Fibroblast of peridontal ligament (primary cell): ENCODE results near the gene UBR4.
"Not testable (repeated sequence)": the region's sequence is repeated elsewhere in the genome, so short reads cannot be mapped to it uniquely, and the experiment has no call there.

Source experiments
- DNase-seq: peaks from one replicate; pipeline ENCODE4 v3.0.0-alpha.2; 2010; ENCODE audit errors: extremely low read depth

UBR4 gene

GRCh38 chr1:19191811-19192210 lies 18.3 kb downstream of the UBR4 start:
- DNase-seq: no peak

GRCh38 chr1:19190468-19190867 lies 19.6 kb downstream of the UBR4 start:
- DNase-seq: no peak

GRCh38 chr1:19189270-19189669 lies 20.8 kb downstream of the UBR4 start:
- no peak for DNase-seq

DNA sequence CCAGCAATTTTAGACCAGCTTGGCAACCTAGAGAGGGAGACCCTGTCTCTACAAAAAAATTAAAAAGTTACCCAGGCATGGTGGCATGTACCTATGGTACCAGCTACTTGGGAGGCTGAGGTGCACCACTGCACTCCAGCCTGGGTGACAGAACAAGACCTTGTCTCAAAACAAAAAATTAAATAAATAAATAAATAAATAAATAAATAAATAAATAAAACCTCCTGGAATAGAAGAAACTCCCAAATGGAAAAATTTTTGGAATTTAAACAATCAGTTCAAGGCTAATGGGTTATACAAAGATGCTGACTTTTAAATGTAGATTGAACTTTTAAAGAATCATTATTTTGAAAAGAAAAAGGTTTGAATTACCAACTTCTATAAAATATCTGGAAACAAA lies 22.2 kb downstream of the UBR4 start:
- no peak for DNase-seq

DNA sequence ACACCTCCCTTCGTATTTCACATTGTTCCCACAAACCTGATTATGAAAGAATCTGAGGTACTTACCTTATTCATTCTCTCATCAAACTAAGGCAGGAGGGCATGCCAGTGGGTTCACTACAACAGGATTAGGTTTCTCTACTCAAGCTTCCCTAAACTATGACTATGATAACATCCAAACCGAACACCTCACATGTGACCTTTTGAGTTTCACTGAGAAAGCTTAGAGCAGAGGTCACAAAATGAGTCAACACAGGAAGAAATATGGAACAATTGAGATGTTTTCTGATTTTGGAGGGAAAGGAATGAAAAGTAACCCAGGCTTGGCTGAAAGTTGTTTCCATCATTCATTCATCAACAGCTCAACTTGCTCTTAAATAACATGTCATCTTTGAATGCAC lies 24.1 kb downstream of the UBR4 start:
- no peak for DNase-seq

DNA sequence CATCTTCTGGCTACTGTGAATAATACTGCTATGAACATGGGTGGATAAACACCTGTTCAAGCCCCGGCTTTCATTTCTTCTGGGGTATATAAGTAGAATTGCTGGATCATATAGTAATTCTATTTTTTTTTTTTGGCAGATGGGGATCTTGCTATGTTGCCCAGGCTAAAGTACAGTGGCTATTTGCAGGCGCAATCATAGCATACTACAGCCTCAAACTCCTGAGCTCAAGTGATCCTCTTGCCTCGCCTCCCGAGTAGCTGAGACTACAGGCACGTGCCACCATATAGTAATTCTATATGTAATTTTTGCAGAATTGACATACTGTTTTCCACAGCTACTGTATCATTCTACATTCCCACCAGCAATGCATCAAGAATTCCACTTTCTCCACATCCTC lies 27.8 kb downstream of the UBR4 start:
- DNase-seq: no peak

- not testable (repeated sequence) for DNase-seq
Measured at GRCh38 chr1:19180265-19180657, 29.8 kb downstream of the UBR4 start.

GRCh38 chr1:19179597-19180264 lies 30.3 kb downstream of the UBR4 start:
- peak; percentile 51 for DNase-seq

- no peak for DNase-seq
Measured at GRCh38 chr1:19178734-19179398, 31.2 kb downstream of the UBR4 start.

DNA sequence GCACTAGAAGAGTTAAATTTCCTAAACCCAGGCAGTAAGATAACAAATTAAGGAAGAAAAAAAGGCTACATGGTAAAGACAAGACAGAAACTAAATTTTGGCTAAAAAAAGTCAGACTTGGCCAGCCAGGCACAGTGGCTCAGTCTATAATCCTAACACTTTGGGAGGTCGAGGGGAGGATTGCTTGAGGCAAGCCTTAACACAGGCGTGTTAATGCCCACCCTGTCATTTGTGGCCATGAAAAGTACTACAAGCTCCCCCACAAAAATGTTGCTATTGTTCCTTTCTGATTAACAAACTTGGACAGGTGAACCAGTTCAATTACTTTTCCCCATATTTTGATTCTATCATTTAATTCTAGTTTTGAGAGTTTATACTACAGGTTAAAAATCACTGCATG lies 32.3 kb downstream of the UBR4 start:
- no peak for DNase-seq

GRCh38 chr1:19169642-19170041 lies 40.4 kb downstream of the UBR4 start:
- peak; percentile 60 for DNase-seq

- DNase-seq: no peak
Measured at GRCh38 chr1:19167140-19167539, 42.9 kb downstream of the UBR4 start.

- no peak for DNase-seq
Measured at GRCh38 chr1:19166066-19166465, 44.0 kb downstream of the UBR4 start.

GRCh38 chr1:19165501-19165900 lies 44.6 kb downstream of the UBR4 start:
- DNase-seq: no peak

GRCh38 chr1:19164274-19165015 lies 45.6 kb downstream of the UBR4 start:
- no peak for DNase-seq

- peak; percentile 96 for DNase-seq
Measured at GRCh38 chr1:19163261-19163660, 46.8 kb downstream of the UBR4 start.

GRCh38 chr1:19160831-19161230 lies 49.2 kb downstream of the UBR4 start:
- DNase-seq: no peak

DNA sequence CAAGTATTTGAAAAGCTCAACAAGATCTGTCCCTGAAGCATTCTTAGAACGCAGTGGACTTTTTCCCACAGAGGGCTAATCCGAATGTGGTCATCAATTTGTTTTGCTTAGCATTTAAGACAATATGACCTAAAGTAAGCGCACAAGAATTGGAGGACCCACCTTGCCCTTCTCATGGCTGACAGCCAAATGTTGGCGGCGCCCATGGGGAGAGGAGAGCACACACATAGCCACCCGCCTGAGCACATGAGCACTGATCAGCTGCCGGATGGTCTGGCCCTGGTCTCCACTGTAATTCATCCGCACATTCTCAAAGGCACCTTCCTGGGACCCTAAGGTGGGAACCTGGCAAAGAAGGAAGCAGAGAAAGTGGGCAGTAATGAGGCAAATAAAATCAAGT lies 52.4 kb downstream of the UBR4 start:
- no peak for DNase-seq

- DNase-seq: peak; percentile 8
Measured at GRCh38 chr1:19156676-19157075, 53.4 kb downstream of the UBR4 start.

DNA sequence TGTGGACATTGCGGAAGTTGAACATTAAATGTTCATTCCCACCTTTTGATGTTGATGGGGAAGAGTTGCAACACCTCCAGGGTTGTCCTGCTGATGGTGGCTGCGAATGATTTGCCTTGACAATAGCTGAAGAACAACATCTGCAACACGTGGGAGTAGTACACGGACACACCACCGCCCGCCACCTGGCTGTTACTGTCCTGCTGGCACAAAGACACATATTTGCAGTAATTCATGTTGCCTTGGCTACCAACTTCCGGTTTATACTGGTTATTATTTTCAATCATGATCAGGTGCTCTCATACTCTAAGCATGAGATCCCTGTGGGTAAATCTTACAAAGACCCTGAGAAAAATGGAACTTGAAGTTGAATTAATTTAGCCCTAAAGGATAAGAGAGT lies 55.2 kb downstream of the UBR4 start:
- DNase-seq: no peak

DNA sequence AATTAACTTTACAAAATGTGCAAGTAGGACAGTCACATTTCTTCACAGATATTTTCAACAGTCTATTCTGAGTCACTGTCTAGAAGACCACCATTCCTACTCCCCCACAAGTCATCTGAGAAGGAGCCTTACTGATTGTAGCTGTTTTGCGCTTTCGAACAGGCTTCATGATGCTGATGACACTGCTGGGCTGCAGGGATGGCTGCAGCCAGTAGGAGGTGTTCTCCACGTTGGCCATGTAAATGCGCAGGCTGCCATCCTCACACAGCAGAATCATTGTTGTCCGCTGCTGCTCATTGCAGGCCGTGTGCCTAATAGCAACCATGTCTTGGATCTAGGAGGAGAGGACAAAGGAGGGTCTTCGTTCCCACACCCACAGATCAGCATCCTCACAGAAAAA lies 56.9 kb downstream of the UBR4 start:
- no peak for DNase-seq

DNA sequence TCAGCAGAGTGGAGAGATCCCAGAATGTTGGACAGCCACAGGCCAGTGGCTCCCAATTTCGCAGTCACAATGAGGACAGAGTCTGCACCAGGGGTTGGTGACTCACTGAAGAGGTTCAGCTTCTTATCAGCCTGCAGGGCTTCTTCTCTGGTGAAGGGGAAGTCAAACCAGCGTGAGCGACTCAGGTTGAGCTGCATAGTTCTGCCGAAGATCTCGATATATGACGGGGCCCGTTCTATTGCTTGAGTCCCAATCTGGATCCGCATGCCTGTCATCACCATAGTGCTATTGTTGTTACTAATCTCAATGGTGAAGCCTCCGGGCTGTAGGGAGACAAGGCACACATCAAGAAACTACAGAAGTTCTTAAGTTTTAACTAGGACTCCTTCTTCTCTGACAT lies 58.5 kb downstream of the UBR4 start:
- no peak for DNase-seq

DNA sequence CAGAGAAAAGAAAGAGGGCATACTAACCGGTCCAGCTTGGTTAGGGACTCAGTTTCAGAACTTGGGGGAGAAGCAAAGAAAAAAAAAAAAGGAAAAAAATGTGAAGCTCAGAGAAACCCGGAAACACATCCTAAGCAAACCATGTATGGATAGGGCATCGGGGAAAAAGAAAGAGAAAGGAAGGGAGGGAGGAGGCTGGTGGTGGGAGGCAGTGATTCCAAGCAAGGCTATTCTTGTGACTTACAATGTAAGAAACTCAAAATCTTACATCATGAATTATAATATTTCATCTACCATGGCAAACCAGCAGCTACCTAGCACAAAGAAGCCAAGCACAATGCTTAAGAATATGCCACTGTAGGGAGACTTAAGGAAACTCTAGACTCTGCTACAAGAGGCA lies 60.3 kb downstream of the UBR4 start:
- no peak for DNase-seq
